Right cardiac atrium (tissue), 5 donors: ENCODE measurements around the gene TRAF2. TPM values are rescaled to one million over a fixed set of nuclear protein-coding genes. Genes with fewer than 3 reads are reported as not detected.

Experiments used
- ATAC-seq, 2 donors: fragments of 200-7000 bp; cut with Tn5 transposase; one replicate each; pipeline versions ENCODE4 v1.8.0 to v1.9.1; 2020; ENCODE audit warnings: moderate library complexity in 2 of 2, mild to moderate bottlenecking in 1 of 2
- DNase-seq, 3 donors: peaks; one replicate each; pipeline ENCODE4 v3.0.0-alpha.2; 2020
- H3K27ac ChIP-seq: one replicate; pipeline ENCODE4 v1.5.1; 2013; ENCODE audit warnings: mild to moderate bottlenecking, low read length, control low read depth, moderate library complexity
- H3K27me3 ChIP-seq: one replicate; pipeline ENCODE4 v1.6.1; 2013; ENCODE audit not compliant: control insufficient read depth, insufficient read depth
- H3K4me1 ChIP-seq: one replicate; pipeline ENCODE4 v1.6.1; 2013; ENCODE audit warnings: low read length; ENCODE audit not compliant: control insufficient read depth, insufficient read depth
- H3K4me3 ChIP-seq: one replicate; pipeline ENCODE4 v1.5.1; 2013; ENCODE audit warnings: low read length, control low read depth
- H3K9me3 ChIP-seq: one replicate; pipeline ENCODE4 v1.6.1; 2013; ENCODE audit warnings: low read length; ENCODE audit not compliant: control insufficient read depth
- WGBS: extraction: QIAGEN DNeasy Blood & Tissue Kit; methylation state at CpG from one replicate; pipeline ENCODE4 v1.1.7; 2013; 5-methylcytosine and 5-hydroxymethylcytosine counted together
- intact Hi-C, 4 donors: fragments of 100-400 bp; cut with DNase I; formaldehyde crosslinking; loops; one replicate each; pipeline versions ENCODE4 v1.11.0 to v1.14.0; 2022 to 2023
- polyA plus RNA-seq: library from polyadenylated mRNA; stranded (reverse); fragments of 200-250 nt; gene quantifications from one replicate; pipeline ENCODE4 v1.2.3, GENCODE V29; 2013
- total RNA-seq, 4 donors: library from RNA; stranded (reverse); fragmentation: NEBNext Ultra II Directional; extraction: Animal tissue kit (Norgen Biotek cat#: 25700); gene quantifications; one replicate each; pipeline ENCODE4 v1.2.1, GENCODE V29; 2021
- donor health status: healthy with polysubstance abuse.
- donor health status: DM: no; HTN: yes; CAD: no.
- donor health status: DM: no; HTN: no; CAD: no.
- donor health status: DM: no; HTN: yes; CAD: no; lungs with severe emphysema.
- donor health status: DM: yes; HTN: yes; CAD: no.

Gene TRAF2
- total and polyA plus RNA-seq, 5 donors, result 6.1 to 10.2 (median 8.2) TPM

GRCh38 chr9:136940526-136941230 lies 54.4 kb downstream of the TRAF2 start:
- no peaks in the 10 kb centered on the region for H3K9me3 ChIP-seq
- WGBS, result 93% methylated on average over 42 of the region's 42 CpGs
- intact Hi-C loops, result loop anchor here in 3 of 4 donors (5.0 to 10.0 kb wide), 7 partner anchors 58 to 148 kb away; partner anchors contain the start of genes PHPT1 (in 2 of the 3), TMEM141 (in 2 of the 3), AJM1 (in 1 of the 3) and CCDC183 (in 1 of the 3)
- ATAC-seq (no peak), DNase-seq (peak; percentile 15 to 67 (median 51))
- no peak overlapping the region for H3K4me3 ChIP-seq
- H3K27ac ChIP-seq, result peak overlapping the region; percentile 22
- no peaks in the 10 kb centered on the region for H3K27me3 ChIP-seq
- no peaks in the 10 kb centered on the region for H3K4me1 ChIP-seq

GRCh38 chr9:136941231-136942111 lies 55.2 kb downstream of the TRAF2 start:
- no peaks in the 10 kb centered on the region for H3K27me3 ChIP-seq
- DNase-seq (peak; percentile 22 to 71 (median 59)), ATAC-seq (no peak)
- intact Hi-C loops, result loop anchor here in 3 of 4 donors (5.0 to 10.0 kb wide), 7 partner anchors 59 to 149 kb away; partner anchors contain the start of genes PHPT1 (in 2 of the 3), TMEM141 (in 2 of the 3), AJM1 (in 1 of the 3) and CCDC183 (in 1 of the 3)
- H3K4me1 ChIP-seq, result no peaks in the 10 kb centered on the region
- no peak overlapping the region for H3K27ac ChIP-seq
- H3K4me3 ChIP-seq, result no peak overlapping the region
- 95% methylated on average over 55 of the region's 55 CpGs for WGBS
- no peaks in the 10 kb centered on the region for H3K9me3 ChIP-seq

- ATAC-seq (no peak), DNase-seq (peak in 2 of 3 donors; percentile 70 to 71)
- no peak overlapping the region for H3K27ac ChIP-seq
- intact Hi-C loops, result loop anchor here in 3 of 4 donors (5.0 to 10.0 kb wide), 7 partner anchors 60 to 150 kb away; partner anchors contain the start of genes PHPT1 (in 2 of the 3), TMEM141 (in 2 of the 3), AJM1 (in 1 of the 3) and CCDC183 (in 1 of the 3)
- no peaks in the 10 kb centered on the region for H3K27me3 ChIP-seq
- 94% methylated on average over 60 of the region's 60 CpGs for WGBS
- H3K4me3 ChIP-seq, result no peak overlapping the region
- H3K4me1 ChIP-seq, result no peaks in the 10 kb centered on the region
- no peaks in the 10 kb centered on the region for H3K9me3 ChIP-seq
Measured at GRCh38 chr9:136942112-136942880, 56.0 kb downstream of the TRAF2 start.

- no peaks in the 10 kb centered on the region for H3K27me3 ChIP-seq
- no peak for ATAC-seq
- DNase-seq, result peak in 1 of 3 donors; percentile 53
- H3K4me3 ChIP-seq, result no peak overlapping the region
- intact Hi-C loops, result loop anchor here in 3 of 4 donors (5.0 to 10.0 kb wide), 7 partner anchors 61 to 151 kb away; partner anchors contain the start of genes PHPT1 (in 2 of the 3), TMEM141 (in 2 of the 3), AJM1 (in 1 of the 3) and CCDC183 (in 1 of the 3)
- 92% methylated on average over 16 of the region's 16 CpGs for WGBS
- H3K27ac ChIP-seq, result no peak overlapping the region
- no peaks in the 10 kb centered on the region for H3K4me1 ChIP-seq
- H3K9me3 ChIP-seq, result no peaks in the 10 kb centered on the region
Measured at GRCh38 chr9:136942881-136943230, 56.5 kb downstream of the TRAF2 start.

GRCh38 chr9:136943291-136944211 lies 57.2 kb downstream of the TRAF2 start:
- H3K27ac ChIP-seq, result peak overlapping the region; percentile 93
- DNase-seq (peak in 2 of 3 donors; percentile 60 to 65), ATAC-seq (peak in 1 of 2 donors; percentile 0)
- no peaks in the 10 kb centered on the region for H3K27me3 ChIP-seq
- H3K9me3 ChIP-seq, result no peaks in the 10 kb centered on the region
- no peaks in the 10 kb centered on the region for H3K4me1 ChIP-seq
- intact Hi-C loops, result loop anchor here in 3 of 4 donors (5.0 to 10.0 kb wide), 7 partner anchors 61 to 151 kb away; partner anchors contain the start of genes PHPT1 (in 2 of the 3), TMEM141 (in 2 of the 3), AJM1 (in 1 of the 3) and CCDC183 (in 1 of the 3)
- H3K4me3 ChIP-seq, result peak overlapping the region; percentile 75
- 19% methylated on average over 61 of the region's 61 CpGs for WGBS

GRCh38 chr9:136944212-136944518 lies 57.8 kb downstream of the TRAF2 start:
- H3K4me3 ChIP-seq, result peak overlapping the region; percentile 75
- no peaks in the 10 kb centered on the region for H3K27me3 ChIP-seq
- no peaks in the 10 kb centered on the region for H3K9me3 ChIP-seq
- intact Hi-C loops, result loop anchor here in 3 of 4 donors (5.0 to 10.0 kb wide), 7 partner anchors 62 to 152 kb away; partner anchors contain the start of genes PHPT1 (in 2 of the 3), TMEM141 (in 2 of the 3), AJM1 (in 1 of the 3) and CCDC183 (in 1 of the 3)
- H3K4me1 ChIP-seq, result no peaks in the 10 kb centered on the region
- no peak for DNase-seq
- ATAC-seq, result peak; percentile 12 to 31
- peak overlapping the region; percentile 93 for H3K27ac ChIP-seq
- under 1% methylated on average over 45 of the region's 45 CpGs for WGBS

GRCh38 chr9:136944519-136945332 lies 58.4 kb downstream of the TRAF2 start, which contains the start of the genes C8G and FBXW5:
Gene C8G, plus strand, starts transcription at chr9:136945243. Its CDS starts 78 bp downstream, at chr9:136945321.
Gene FBXW5, minus strand, starts transcription at chr9:136944738. Its CDS starts 655 bp downstream, at chr9:136944083.
- Histone ChIP-seq H3K27me3 (no peaks in the 10 kb centered on the region), H3K4me1 (no peaks in the 10 kb centered on the region), H3K27ac (peak within 1 kb of the TSS; percentile 93), H3K9me3 (no peaks in the 10 kb centered on the region), H3K4me3 (peak within 1 kb of the TSS; percentile 75)
- WGBS, result 5% methylated on average over 74 of the region's 74 CpGs
- DNase-seq, result peak; percentile 96 to 99 (median 98)
- intact Hi-C loops, result loop anchor here in 3 of 4 donors (5.0 to 10.0 kb wide), 10 partner anchors 38 to 152 kb away; partner anchors contain the start of genes PHPT1 (in 2 of the 3), TMEM141 (in 2 of the 3), ABCA2 (in 1 of the 3) and AJM1 (in 1 of the 3)
- ATAC-seq, result peak; percentile 64 to 75

- Histone ChIP-seq H3K9me3 (no peaks in the 10 kb centered on the region), H3K27me3 (no peaks in the 10 kb centered on the region), H3K27ac (no peak overlapping the region), H3K4me3 (no peak overlapping the region), H3K4me1 (no peaks in the 10 kb centered on the region)
- no peak for ATAC-seq
- DNase-seq, result peak; percentile 50 to 76 (median 68)
- 89% methylated on average over 30 of the region's 30 CpGs for WGBS
- intact Hi-C loops, result loop anchor here in 3 of 4 donors (5.0 to 10.0 kb wide), 7 partner anchors 37 to 151 kb away; partner anchors contain the start of genes ABCA2 (in 1 of the 3), AJM1 (in 1 of the 3), CCDC183 (in 1 of the 3) and FUT7 (in 1 of the 3)
Measured at GRCh38 chr9:136945333-136946227, 59.3 kb downstream of the TRAF2 start.
